ENCODE measurements around the gene SLC2A11.

The SLC2A11 gene

DNA sequence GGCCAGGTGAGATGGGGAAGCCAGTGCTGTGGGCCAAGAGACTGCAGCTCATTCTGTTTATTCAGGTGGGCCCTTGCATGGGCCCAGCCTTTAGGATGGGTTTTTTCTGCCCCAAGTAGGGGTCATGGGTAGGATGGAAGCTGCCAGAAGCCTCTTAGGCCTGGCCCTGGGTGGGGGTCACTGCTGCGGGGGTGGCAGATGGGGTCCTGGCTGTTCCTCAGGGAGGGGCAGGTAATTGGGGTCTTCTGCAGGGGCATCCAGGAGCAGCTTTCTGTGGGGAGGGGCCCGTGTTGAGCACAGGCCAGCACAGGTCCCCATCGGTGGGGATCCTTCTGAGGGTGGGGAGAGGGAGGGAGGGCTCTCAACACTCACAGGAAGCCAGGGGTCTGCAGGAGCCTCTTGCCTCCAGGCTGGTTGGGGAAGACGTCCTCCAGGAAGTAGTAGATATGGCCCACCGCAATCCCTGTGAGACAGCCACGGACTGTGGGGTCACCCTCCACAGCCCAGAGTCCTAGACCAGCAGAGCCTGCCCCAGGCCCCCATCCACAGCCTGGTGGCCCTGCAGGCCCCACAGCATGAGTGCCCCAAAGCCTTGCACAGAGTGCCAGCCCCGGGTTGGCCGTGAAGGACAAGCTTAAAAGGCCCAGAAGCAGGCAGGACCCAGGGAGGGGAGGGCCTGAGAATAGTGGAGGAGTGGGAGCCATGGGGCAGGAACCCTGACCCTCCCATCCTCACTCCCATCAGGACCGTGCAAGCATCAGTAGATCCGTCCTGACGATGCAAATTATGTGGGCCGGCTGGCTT lies 20.8 kb upstream of the SLC2A11 start:
- TF ChIP-seq, protein P1, sequence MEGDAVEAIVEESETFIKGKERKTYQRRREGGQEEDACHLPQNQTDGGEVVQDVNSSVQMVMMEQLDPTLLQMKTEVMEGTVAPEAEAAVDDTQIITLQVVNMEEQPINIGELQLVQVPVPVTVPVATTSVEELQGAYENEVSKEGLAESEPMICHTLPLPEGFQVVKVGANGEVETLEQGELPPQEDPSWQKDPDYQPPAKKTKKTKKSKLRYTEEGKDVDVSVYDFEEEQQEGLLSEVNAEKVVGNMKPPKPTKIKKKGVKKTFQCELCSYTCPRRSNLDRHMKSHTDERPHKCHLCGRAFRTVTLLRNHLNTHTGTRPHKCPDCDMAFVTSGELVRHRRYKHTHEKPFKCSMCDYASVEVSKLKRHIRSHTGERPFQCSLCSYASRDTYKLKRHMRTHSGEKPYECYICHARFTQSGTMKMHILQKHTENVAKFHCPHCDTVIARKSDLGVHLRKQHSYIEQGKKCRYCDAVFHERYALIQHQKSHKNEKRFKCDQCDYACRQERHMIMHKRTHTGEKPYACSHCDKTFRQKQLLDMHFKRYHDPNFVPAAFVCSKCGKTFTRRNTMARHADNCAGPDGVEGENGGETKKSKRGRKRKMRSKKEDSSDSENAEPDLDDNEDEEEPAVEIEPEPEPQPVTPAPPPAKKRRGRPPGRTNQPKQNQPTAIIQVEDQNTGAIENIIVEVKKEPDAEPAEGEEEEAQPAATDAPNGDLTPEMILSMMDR (IDR thresholded peaks at IDR 0.05; ENCODE audit: low read depth, low read length, missing control alignments): no peak
- peak overlapping the region; percentile 75 for H3K4me3 ChIP-seq (ENCODE audit: low read depth, low read length)
- no peak for DNase-seq (ENCODE audit: low read depth)

DNA sequence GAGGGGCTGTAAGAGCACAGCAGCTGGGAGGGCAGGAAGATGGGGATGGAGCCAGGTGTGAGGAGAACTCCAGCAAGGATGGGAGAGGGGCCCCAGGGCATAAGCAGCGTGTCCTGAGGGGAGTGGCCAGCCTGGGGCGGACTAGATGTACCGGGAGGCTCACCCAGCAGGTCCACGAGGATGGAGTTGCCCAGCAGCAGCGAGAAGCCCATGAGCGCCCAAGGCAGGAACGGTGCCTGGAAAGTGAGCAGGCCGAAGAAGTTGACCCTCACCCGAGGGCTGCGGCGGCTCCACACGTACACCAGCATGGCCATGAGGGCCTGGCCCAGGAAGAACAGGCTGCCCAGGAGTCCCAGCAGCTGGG lies 20.2 kb upstream of the SLC2A11 start:
- TF ChIP-seq, protein P1 (IDR thresholded peaks at IDR 0.05; ENCODE audit: low read depth, low read length, missing control alignments): no peak
- H3K4me3 ChIP-seq (ENCODE audit: low read depth, low read length): peak overlapping the region; percentile 75
- no peak for DNase-seq (ENCODE audit: low read depth)

DNA sequence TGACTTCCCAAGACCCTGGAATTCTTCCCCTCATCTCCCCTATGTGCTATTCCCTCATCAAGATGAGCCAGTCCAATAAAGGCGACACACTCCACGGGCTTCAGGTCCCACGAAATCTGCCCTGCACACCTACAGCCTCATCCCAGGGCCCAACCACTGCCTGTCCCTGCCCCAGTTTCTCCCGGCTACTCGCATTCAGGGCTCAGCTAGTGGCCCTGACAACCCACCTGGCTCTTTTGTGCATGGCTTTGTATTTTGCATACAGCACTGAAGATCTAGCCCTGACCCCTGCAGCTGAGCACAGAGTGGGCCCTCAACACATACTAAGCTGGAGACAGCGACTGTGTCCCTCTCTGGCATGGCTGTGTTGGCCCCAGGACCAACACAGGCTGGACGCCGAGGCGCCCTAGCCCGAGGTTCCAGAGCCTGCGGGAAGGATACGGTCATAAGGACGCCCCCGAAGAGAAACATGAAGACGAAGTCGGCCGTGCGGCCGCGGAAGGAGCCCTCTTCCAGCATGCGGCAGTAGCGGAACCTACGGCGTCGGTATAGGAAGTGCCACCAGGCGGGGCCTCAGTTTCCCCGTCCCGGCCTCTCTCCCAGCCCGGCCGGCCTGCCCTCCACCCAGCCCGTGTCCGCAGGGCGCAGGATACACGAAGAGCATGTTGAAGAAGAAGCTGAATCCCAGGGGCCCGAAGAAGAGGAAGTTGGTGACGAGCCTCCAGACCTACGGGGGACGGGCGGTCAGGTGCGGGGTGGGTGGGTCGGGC lies 19.6 kb upstream of the SLC2A11 start:
- TF ChIP-seq, protein P1 (IDR thresholded peaks at IDR 0.05; ENCODE audit: low read depth, low read length, missing control alignments): no peak
- no peak for DNase-seq (ENCODE audit: low read depth)
- peak overlapping the region; percentile 75 for H3K4me3 ChIP-seq (ENCODE audit: low read depth, low read length)

- H3K4me3 ChIP-seq (ENCODE audit: low read depth, low read length): peak within 1 kb of the TSS; percentile 75
- peak; percentile 99 for DNase-seq (ENCODE audit: low read depth)
- TF ChIP-seq, protein P1 (IDR thresholded peaks at IDR 0.05; ENCODE audit: low read depth, low read length, missing control alignments): no peak
These were observed 18.8 kb upstream of the SLC2A11 start, which contains the start of gene DERL3 for GRCh38 chr22:23838681-23839468. DERL3 (minus strand) TSS chr22:23839006; CDS start chr22:23838987, 19 bp downstream.

DNA sequence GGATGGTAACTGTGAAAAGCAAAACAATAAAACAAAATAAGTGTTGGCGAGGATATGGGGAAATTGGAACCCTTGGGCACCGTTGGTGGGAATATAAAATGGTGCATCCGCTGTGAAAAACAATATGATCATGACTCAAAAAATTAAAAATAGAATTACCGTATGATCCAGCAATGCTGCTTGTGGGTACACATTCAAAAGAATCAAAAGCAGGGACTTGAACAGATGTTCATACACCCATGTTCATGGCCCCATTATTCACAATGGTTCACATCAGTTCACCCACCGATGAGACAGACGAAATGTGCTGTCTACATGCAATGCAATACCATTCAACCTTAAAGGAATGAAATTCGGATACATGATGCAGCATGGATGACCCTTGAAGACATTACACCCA lies 17.6 kb upstream of the SLC2A11 start:
- DNase-seq (ENCODE audit: low read depth): no peak
- H3K4me3 ChIP-seq (ENCODE audit: low read depth, low read length): no peak overlapping the region
- TF ChIP-seq, protein P1 (IDR thresholded peaks at IDR 0.05; ENCODE audit: low read depth, low read length, missing control alignments): no peak

GRCh38 chr22:23841292-23841691 lies 16.4 kb upstream of the SLC2A11 start:
- no peak overlapping the region for H3K4me3 ChIP-seq (ENCODE audit: low read depth, low read length)

More at GRCh38 chr22:23841292-23841691, 16.4 kb upstream of the SLC2A11 start:
- TF ChIP-seq, protein P1 (IDR thresholded peaks at IDR 0.05; ENCODE audit: low read depth, low read length, missing control alignments): no peak
- no peak for DNase-seq (ENCODE audit: low read depth)
